OCI-LY7 (cell line): ENCODE results near the gene GGNBP2.

Experiments used
- EZH2phosphoT487 ChIP-seq: fragments of 200-600 bp; sonication (generic); IDR thresholded peaks from 2 replicates; pipeline ENCODE4 v1.6.1; 2018; ENCODE audit warnings: low read depth, borderline replicate concordance, mild to moderate bottlenecking, mixed run types, antibody characterized with exemption, low read length, moderate library complexity, mixed read lengths
- TF ChIP-seq, protein P1 (sequence below): fragments of 200-600 bp; sonication (generic); conservative IDR thresholded peaks from 2 replicates; pipeline ENCODE4 v1.5.1; 2014; ENCODE audit warnings: mild to moderate bottlenecking, antibody characterized with exemption, low read length, moderate library complexity, mixed read lengths

DNA sequence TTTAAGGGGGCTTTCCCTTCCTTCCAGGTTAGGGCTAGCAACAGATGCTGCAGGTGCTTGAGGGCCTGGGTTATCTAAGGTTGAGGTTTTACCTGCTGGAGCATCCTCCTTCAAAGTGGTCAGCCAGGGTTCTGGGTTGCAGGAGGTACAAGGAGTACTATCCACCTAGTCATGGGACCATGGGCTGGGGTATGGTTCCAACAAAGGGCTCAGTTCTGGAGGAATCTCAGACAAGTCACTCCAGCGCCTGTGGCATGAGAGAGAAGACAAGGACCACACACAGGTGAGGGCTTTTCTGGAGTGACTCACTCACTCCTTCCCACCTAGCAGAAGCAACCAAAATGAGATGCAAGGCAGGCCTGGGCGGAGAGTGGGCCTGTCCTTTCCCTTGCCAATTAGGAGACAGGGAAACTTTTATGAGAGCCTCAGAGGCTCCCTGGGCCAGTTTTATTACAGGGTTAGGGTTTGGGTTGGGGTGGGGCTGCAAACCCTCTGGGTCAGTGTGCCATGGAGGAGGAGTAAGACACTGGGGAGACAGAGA lies 12.2 kb upstream of the GGNBP2 start:
- TF ChIP-seq, protein P1, sequence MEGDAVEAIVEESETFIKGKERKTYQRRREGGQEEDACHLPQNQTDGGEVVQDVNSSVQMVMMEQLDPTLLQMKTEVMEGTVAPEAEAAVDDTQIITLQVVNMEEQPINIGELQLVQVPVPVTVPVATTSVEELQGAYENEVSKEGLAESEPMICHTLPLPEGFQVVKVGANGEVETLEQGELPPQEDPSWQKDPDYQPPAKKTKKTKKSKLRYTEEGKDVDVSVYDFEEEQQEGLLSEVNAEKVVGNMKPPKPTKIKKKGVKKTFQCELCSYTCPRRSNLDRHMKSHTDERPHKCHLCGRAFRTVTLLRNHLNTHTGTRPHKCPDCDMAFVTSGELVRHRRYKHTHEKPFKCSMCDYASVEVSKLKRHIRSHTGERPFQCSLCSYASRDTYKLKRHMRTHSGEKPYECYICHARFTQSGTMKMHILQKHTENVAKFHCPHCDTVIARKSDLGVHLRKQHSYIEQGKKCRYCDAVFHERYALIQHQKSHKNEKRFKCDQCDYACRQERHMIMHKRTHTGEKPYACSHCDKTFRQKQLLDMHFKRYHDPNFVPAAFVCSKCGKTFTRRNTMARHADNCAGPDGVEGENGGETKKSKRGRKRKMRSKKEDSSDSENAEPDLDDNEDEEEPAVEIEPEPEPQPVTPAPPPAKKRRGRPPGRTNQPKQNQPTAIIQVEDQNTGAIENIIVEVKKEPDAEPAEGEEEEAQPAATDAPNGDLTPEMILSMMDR, result no peak
- no peak for TF ChIP-seq EZH2phosphoT487
